Dermis microvascular lymphatic vessel endothelial cell (primary cell): ENCODE results near the gene CELF5. TPM values are rescaled to one million over a fixed set of nuclear protein-coding genes. Genes with fewer than 3 reads are reported as not detected.
"Not testable (repeated sequence)": the region's sequence is repeated elsewhere in the genome, so short reads cannot be mapped to it uniquely, and the experiment has no call there.

ENCODE experiments used
- DNase-seq, 2 donors: peaks; one replicate each; pipeline versions ENCODE4 v3.0.0 to v3.0.0-alpha.2; 2010; ENCODE audit warnings: low read depth in 2 of 2
- total RNA-seq: library from RNA; depleted of rRNA; stranded (reverse); fragments of >200 nt; gene quantifications from 2 replicates; pipeline ENCODE4 v1.2.1, GENCODE V29; 2014

CELF5 gene
- total RNA-seq, 1 donor from 2014 or later, result not detected

DNA sequence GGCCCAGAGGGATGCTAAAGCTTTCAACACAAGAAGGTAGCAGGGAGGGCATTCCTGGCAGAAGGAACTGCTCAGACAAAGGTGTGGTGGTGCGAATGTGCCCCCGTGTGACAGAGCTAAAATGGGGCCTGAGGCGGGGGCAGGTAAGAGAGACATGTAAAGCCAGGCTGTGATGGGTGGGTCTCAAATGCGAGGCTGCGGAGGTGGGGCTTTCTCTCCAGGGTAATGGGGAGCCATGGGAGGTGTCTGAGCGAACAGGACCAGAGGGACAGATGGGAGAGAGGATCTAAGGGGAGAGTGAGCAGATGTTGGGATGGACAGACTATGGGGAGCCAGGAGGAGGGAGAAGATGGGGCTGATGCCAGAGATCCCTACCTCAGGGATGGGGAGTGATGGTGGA lies 97.2 kb downstream of the CELF5 start:
- DNase-seq, result no peak

DNA sequence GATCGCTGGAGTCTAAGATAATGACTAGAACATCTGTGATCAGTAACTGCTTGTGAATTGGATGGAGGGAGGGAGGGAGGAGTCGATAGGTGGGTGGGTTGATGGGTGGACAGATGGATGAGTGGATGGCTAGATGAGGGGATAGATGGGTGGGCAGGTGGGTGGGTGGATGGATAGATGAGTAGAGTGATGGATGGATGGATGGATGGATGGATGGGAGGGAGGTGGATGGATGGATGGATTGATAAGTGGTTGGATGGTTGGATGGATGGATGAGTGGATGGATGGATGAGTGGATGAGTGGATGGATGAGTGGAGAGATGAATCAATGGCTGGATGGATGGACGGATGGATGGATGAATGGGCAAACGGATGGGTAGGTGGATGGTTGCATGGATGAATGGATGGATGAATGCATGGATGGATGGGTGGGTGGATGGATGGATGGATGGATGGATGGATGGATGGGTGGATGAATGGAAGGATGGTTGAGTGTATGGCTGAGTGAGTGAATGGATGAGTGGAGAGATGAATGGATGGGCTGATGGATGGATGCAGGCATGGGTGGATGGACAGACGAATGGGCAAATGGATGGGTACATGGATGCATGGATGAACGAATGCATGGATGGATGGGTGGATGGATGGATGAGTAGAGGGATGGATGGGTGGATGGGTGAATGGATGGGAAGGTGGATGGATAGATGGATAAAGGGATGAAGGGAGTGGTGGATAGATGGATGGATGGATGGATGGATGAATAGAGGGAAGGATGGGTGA lies 97.9 kb downstream of the CELF5 start:
- DNase-seq, result no peak

DNA sequence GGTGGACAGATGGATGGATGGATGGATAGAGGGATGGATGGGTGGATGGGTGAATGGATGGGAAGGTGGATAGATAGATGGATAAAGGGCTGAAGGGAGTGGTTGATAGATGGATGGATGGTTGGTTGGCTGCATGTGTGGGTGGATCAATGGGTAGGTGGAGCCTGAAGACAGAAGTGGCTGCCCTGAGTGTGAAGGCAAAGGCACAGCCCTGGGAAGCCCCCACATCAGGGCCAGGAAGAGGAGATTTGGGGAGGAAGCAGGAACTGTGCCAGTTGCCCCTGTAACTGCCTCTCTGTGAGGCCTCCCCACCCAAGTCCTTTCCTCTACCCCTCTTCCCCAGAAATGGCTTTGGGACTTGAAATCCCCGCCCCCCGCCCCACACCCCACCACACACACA lies 98.6 kb downstream of the CELF5 start:
- DNase-seq, result no peak

DNA sequence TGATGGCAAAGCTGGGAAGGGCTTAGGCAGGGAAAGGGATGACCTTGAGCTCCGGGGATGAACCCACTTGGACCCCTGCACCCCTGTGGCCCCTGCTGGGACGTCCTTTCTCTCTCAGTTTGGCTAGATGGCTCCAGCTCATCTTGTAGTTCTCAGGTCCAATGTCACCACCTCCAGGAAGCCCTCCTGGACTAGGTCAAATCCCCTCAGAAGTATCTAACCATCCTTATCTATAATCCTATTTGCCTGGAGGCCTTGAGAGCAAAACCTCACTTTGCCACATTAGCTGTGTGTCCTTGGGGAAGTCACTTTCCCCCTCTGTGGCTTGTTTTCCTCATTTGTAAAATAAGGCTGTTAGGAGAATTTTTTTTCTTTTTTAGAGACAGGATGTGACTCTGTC lies 99.2 kb downstream of the CELF5 start:
- no peak for DNase-seq

DNA sequence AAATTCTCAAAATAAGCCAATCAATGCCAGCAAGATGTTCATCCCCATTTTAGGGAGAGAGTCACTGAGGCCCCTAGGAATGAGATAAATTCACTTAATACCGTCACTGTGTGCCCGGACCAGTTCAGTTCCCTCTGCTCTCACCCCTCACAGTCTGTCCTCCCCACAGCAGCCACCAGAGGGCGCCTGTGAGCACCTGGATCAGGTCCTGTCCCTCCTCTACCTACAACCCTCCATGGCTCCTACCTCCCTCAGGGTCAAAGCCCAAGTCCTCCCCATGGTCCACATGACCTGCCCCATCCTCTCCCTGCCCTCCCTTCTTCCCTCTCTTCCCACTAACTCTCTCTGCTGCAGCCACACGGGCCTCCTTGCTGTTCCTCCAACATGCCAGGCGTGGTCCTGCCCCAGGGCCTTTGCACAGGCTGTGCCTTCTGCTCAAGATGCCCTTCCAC lies 100.0 kb downstream of the CELF5 start:
- peak in 1 of 2 donors; percentile 35 for DNase-seq

DNA sequence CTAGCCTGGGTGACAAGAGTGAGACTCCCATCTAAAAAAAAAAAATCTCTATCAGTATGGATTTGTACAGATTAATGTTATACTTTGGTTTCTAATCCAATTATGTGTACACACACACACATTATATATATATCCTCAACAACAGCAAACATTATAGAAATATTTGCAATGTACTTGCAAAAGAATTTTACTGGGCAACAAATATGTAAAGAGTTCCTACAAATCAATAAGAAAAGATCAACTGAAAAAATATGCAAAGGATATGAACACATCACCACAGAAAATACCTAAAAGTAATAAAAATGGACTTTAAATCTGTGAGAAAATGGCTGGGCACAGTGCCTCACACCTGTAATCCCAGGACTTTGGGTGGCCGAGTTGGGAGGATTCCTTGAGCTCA lies 101.0 kb downstream of the CELF5 start:
- no peak for DNase-seq

DNA sequence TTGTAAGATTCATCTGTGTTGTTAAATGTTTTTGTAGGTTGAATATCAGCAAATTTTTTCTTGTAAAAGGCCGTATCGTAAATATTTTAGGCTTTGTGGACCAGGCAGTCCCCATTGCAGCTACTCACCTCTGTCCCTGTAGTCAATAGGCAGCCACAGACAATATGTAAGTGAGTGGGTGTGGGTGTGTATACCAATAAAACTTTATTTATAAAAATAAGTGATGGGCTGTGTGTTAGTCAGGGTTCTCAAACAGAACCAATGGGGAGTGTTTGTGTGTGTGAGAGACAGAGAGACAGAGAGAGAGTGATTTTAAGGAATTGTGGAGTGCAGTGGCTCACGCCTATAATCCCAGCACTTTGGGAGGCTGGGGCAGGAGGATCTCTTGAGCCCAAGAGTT lies 104.3 kb downstream of the CELF5 start:
- no peak for DNase-seq

DNA sequence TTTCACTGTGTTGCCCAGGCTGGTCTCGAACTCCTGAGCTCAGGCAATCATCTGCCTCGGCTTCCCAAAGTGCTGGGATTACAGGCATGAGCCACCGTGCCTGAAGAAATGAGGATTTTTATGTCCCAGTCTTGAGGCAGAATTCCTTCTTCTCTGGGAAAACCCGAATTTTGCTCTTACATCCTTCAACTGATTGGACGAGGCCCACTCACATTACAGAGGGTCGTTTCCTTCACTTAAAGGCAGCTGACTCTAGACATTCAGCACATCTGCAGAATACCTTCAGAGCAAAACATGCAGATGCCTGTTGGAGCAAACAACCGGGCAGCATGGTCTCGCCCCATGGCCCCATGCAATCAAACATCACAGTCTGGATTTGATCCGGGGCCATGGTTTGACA lies 105.6 kb downstream of the CELF5 start:
- no peak for DNase-seq

DNA sequence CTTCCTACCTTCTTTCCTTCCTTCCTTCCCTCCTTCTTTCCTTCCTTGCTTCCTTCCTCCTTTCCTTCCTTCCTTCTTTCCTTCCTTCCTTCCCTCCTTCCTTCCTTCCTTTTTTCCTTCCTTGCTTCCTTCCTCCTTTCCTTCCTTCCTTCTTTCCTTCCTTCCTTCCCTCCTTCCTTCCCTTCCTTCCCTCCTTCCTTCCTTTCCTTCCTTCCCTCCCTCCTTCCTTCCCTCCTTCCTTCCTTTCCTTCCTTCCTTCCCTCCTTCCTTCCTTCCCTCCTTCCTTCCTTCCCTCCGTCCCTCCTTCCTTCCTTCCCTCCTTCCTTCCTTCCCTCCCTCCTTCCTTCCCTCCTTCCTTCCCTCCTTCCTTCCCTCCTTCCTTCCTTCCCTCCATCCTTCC lies 107.8 kb downstream of the CELF5 start:
- DNase-seq, result not testable (repeated sequence)

DNA sequence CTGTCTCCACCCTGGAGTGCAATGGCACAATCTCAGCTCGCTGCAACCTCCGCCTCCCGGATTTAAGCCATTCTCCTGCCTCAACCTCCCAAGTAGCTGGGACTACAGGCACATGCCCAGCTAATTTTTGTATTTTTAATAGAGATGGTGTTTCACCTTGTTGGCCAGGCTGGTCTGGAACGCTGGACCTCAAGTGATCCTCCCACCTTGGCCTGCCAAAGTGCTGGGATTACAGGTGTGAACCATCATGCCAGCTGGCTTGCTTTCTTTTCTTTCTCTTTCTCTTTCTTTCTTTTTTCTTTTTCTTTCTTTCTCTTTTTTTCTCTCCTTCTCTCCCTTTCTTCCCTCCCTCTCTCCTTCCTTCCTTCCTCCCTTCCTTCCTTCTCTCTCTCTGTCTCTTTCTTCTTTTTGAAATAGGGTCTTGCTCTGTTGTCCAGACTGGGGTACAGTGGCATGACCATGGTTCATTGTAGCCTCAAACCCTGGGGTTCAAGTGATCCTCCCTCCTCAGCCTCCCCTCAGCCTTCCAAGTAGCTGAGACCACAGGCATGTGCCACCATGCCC lies 108.6 kb downstream of the CELF5 start:
- DNase-seq, result no peak

DNA sequence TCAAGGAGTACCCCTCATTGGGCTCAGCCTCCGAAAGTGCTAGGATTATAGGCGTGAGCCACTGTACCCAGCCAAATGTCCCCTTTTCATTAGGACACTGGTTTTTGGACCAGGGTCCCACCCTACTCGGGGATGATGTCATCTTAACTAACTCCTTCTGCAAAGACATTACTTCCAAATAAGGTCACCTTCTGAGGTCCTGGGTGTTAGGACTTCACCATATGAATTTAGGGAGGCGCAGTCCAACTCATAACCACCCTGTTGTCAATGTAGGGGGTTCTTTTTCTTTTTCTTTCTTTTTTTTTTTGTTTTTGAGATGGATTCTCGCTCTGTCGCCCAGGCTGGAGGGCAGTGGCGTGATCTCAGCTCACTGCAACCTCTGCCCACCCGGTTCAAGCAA lies 109.2 kb downstream of the CELF5 start:
- DNase-seq, result no peak

DNA sequence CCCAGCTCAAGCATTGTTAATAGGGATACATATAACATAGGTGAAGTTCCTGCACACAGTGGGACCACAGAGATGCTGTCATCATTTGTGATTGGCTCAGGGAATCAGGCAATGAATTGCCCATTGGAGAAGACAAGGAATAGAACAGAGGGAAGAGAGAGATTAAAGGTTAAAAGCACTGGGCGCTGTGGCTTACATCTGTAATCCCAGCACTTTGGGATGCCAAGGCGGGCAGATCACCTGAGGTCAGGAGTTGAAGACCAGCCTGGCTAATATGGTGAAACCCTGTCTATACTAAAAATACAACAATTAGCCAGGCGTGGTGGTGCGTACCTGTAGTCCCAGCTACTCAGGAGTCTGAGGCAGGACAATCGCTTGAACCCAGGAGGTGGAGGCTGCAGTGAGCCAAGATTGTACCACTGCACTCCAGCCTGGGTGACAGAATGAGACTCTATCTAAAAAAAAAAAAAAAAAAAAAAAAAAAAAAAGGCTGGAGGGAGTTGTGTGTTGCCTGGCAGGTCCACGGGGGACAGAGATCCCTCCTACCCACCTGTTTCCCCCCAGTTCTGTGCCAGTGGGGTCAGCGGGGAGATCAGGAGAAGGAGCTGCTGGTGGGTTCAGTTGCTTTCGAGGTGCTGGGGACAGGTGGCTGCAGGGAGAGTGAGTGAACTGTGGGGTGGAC lies 110.4 kb downstream of the CELF5 start:
- not testable (repeated sequence) for DNase-seq

DNA sequence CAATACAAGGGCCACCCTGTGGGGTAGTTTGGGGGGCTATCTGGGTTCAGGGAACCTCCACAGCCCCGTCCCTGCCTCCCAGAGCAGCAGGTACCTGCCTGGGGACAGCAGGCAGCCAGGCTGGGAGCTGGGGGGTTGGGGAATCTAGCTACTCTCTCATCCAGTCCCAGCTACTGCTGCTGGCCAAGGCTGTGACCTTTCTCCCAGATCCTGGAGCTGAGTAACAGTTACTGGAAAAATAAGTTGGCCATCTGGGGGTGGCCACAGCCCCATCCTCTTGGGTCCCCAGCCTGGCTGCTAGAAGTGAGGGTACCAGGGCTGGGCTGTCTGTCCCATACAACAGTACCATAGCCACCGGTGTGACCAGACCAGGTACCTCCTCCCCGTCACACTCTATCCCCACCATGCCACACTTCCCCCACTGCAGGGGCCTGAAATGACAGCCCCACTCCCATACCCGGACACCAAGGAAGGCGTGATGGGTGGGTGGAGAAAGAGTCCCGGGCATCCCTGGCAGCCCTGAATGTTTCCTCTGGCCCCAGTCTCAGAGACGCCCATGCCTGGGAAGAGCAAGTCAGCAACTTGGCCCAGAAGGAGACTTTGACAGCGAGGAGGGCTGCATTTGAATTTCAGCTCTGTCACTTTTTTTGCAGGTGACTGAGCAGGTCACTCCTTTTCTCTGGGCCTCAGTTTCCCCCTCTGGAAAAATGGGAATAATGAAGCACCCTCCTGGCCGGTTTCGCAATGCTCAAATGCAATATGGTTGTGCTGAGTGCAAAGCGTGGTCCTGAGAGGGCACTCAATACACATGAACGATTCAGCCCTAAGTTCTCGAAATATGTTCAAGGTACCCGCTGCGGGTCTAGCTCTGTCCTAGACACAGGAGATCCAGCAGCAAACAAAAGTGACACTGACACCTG lies 111.2 kb downstream of the CELF5 start:
- DNase-seq, result no peak

DNA sequence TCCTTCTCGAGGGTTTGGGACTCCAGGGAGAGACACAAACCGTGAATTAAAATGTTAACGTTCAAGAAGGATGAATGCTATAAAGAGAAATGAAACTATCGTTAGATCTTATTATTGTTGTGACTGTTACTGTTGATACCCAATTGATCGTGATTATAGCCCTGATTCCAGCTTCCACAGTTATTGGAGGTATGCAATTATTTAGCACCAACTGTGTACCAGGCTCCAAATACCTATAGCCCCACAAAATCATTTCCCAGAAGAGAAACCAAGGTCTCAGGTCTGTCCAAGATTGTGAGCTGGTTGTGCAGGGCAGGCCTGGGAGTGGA lies 111.9 kb downstream of the CELF5 start:
- no peak for DNase-seq

DNA sequence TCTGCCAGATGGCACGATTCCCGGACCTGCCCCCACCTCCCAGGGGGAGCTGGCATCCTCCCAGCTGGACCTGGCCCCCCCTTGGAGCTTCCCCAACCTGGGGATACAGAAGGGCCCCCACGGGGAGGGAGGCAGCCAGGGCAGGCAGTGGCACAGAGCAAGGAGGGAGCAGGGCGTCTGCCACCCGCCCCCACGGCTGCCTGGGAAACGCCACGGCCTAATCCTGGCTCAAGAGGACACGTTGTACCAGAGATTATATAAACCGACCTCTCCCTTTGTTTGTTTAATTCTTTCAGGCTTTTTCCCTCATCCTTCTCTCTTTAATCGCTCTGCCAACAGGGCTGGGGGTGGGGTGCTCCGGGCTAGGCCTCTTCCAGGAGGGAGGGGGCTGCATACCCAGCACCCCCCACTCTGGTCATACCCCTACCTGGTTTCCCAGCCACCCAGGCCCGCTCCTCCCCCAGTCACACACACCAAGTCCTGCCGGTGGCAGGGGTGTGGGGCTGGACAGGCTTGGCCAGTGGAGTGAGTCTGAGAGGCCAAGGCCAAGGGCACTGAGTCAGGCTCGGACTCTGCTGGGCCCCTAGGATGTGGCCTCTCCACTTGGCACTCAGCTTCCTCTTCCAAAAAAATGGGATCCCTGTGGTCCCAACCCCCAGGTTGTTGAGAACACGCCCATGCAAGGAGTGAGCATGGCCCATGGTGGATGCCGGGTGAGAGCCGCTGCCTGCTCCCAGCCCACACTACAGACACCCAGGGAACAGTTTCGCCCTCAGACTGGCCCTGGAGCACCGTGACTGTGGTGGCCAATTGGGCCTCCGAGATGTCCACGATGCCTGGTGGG lies 112.4 kb downstream of the CELF5 start:
- peak in 1 of 2 donors; percentile 15 for DNase-seq

DNA sequence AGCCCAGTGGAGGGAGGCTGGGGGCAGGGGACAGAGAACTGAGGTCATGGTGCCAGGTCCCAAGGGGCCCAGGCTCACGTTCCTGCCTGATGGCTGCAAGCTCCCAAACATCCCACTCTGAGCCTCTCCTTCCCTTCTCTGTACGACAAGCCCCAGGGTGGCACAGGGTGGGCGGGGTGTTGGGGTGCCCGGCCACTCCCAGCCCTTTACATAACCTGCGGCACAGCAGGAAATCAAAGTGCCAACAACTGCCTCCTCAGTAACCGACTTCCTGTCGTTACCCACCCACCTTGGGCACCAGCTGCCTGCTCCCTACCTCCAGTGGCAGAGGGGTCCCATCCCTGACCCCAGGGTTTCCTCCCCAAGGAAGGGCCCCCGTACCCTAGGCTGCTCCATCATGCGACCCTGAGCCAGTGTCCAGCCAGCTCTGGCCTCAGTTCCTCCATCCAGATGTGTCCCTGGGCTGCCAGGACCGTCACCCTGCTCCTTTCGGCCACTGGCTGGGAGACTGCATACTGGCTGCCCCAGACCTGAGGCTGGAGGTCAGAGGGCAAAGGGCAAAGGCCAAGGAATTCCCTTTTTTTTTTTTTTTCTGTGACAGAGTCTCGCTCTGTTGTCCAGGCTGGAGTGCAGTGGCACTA lies 114.2 kb downstream of the CELF5 start:
- DNase-seq, result no peak

DNA sequence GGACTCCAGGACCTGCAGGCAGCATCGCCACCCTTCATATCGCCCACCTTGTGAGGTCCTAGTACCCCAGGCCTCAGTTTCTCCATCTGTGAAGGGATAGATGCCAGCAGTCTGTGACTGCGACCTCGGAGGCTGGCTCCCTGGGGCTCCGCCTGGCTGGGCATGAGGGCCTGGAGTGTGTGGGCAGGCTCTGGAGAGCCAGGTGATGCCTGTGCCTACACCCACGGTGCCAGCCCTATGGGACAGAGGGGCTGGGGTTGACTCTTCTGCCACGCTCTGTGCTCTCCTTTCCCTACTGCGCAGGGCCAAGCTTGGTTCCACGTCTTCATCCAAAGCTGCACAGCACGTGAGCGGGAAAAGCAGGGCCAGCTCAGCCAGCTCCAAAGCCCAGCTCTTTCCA lies 115.9 kb downstream of the CELF5 start:
- no peak for DNase-seq

DNA sequence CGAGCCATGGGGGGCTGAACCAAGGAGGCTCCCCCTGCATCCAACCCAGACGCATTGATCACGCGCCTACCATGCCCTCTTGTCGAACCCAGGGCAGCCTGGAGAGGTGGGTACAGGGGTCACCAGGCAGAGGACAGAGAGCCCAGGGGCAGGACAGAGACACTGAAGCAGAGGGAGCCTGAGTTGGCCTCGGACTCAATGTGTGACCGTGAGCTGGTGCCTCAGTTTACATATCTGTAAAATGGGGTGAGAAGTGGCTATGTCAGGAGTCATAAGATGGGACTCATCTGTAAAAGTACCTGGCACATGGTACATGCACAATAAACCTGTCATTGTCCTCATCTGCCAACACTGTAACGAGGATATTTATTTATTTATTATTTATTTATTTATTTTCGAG lies 117.8 kb downstream of the CELF5 start:
- no peak for DNase-seq

DNA sequence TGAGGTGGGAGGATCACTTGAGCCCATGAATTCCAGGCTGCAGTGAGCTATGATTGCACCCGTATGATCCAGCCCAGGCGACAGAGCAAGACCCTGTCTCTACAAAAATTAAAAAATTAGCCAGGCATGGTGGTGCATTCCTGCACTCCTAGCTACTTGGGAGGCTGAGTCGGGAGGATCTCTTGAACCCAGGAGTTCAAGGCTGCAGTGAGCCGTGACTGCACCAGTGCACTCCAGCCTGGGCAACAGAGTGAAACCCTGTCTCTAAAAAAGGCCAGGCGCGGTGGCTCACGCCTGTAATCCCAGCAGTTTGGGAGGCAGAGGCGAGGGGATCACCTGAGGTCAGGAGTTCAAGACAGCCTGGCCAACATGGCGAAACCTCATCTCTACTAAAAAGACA lies 118.5 kb downstream of the CELF5 start:
- DNase-seq, result not testable (repeated sequence)
